K562 (cell line): ENCODE measurements around the gene ARMC6. TPM values are rescaled to one million over a fixed set of nuclear protein-coding genes. Genes with fewer than 3 reads are reported as not detected.
A peak's percentile ranks its signal among the peaks of the same experiment; 100 is the strongest.

ENCODE experiments used
- GTF2E2 ChIP-seq: fragments of 200-800 bp; sonication (Bioruptor generic); IDR thresholded peaks from 2 replicates; pipeline ENCODE4 v1.6.1; 2016; ENCODE audit warnings: missing genetic modification characterization, missing compliant biosample characterization
- KLF16 ChIP-seq: IDR thresholded peaks from 2 replicates; pipeline ENCODE4 v1.6.1; 2016; ENCODE audit warnings: antibody characterized with exemption
- PTBP1 ChIP-seq: fragments of 200-400 bp; formaldehyde crosslinking; IDR thresholded peaks from 2 replicates; pipeline ENCODE4 v1.6.1; 2017; ENCODE audit warnings: low read depth, low read length
- SETDB1 ChIP-seq: IDR thresholded peaks from one replicate; pipeline ENCODE4 v1.6.1; 2012; ENCODE audit warnings: low read length, control low read depth, inconsistent platforms
- SMC3 ChIP-seq: conservative IDR thresholded peaks from 2 replicates; pipeline ENCODE4 v1.6.1; 2011; ENCODE audit warnings: low read depth, low read length, improper control_type of control experiment; ENCODE audit not compliant: insufficient read depth
- ZFP30 ChIP-seq: fragments of 250-450 bp; sonication (Bioruptor Pico); IDR thresholded peaks from 2 replicates; pipeline ENCODE4 v1.8.0; 2022; ENCODE audit warnings: moderate library complexity, mild to moderate bottlenecking, inconsistent platforms, borderline replicate concordance
- ZNF347 ChIP-seq: fragments of 450-650 bp; formaldehyde crosslinking; IDR thresholded peaks from 2 replicates; pipeline ENCODE4 v1.4.0; 2020; ENCODE audit warnings: low read depth, mild to moderate bottlenecking, moderate library complexity
- polyA plus RNA-seq, 8 experiments: library from polyadenylated mRNA; depleted of rRNA in 4 of 8; stranded (reverse) in 5 of 8; unstranded in 3 of 8; fragments of >200 nt; fragmentation: Nextera tagmentation in 2 of 8; fragmentation: Illumina TruSeq in 1 of 8; extraction: Ambion mirVana in 2 of 8; extraction: Trizol in 1 of 8; gene quantifications; 2 replicates each; pipeline versions ENCODE4 v1.2.1 to v1.2.3, GENCODE V29; 2011 to 2014; ENCODE audit warnings: inconsistent platforms in 1 of 8, missing spikeins in 1 of 8
- total RNA-seq, 7 experiments: library from RNA; depleted of rRNA in 6 of 7; stranded (reverse); fragments of >200 nt in 6 of 7; fragmentation: Illumina TruSeq in 2 of 7; extraction: Trizol in 2 of 7; gene quantifications; 2 replicates each; pipeline versions ENCODE4 v1.2.1 to v1.2.3, GENCODE V29; 2011 to 2021; ENCODE audit warnings: low replicate concordance in 1 of 7
- TF ChIP-seq, protein P1 (sequence below), 2 experiments: fragments of 450-650 bp; IDR thresholded peaks; 2 replicates each; pipeline ENCODE4 v1.6.1; 2018; ENCODE audit warnings: mild to moderate bottlenecking in 2 of 2, low read depth in 1 of 2; ENCODE audit not compliant: partially characterized antibody in 2 of 2
- TF ChIP-seq, protein P2 (sequence below): fragments of 250-450 bp; sonication (Bioruptor Pico); IDR thresholded peaks from 2 replicates; pipeline ENCODE4 v1.8.0; 2021; ENCODE audit warnings: moderate library complexity, mild to moderate bottlenecking, inconsistent platforms
- TF ChIP-seq, protein P3 (sequence below): fragments of 250-450 bp; sonication (Bioruptor Pico); IDR thresholded peaks from 2 replicates; pipeline ENCODE4 v1.4.0; 2020; ENCODE audit warnings: borderline replicate concordance
- TF ChIP-seq, protein P4 (sequence below): IDR thresholded peaks from 2 replicates; pipeline ENCODE4 v1.6.1; 2014; ENCODE audit warnings: antibody characterized with exemption
- TF ChIP-seq, protein P5 (sequence below): fragments of 250-450 bp; sonication (Bioruptor Pico); IDR thresholded peaks from 2 replicates; pipeline ENCODE4 v1.5.0; 2022; ENCODE audit warnings: mild to moderate bottlenecking
- TF ChIP-seq, protein P6 (sequence below): fragments of 450-650 bp; conservative IDR thresholded peaks from 2 replicates; pipeline ENCODE4 v1.6.1; 2016; ENCODE audit warnings: missing genetic modification characterization, low read depth, mild to moderate bottlenecking, missing compliant biosample characterization, moderate library complexity

ARMC6 gene
- total and polyA plus RNA-seq, 9 of the 15 experiments (the other 6 are each of a cell fraction or from before 2014, with no cell fraction given), result 2.1 to 93.4 (median 63.6) TPM

DNA sequence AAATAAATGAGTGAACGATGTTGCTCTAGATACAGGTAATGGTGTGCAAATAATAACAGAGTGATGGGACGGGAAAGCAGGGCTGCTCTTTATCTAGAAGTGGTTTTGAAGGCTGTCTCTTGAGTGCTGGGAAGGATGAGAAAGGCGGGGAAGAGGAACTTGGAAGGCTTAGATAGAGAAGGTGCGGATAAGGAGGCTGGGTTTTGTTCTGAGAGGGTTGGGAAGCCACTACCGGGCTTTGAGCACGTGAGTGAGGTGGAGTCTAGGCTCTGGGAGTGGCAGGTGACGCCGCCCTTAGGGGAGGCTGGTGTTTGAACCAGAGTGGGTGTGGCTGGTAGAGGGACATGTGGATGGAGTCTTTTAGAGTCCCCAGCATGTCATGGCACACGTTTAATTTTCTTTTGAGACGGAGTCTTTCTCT, 811 bp downstream of the ARMC6 start (continued):
- TF ChIP-seq, protein P1, sequence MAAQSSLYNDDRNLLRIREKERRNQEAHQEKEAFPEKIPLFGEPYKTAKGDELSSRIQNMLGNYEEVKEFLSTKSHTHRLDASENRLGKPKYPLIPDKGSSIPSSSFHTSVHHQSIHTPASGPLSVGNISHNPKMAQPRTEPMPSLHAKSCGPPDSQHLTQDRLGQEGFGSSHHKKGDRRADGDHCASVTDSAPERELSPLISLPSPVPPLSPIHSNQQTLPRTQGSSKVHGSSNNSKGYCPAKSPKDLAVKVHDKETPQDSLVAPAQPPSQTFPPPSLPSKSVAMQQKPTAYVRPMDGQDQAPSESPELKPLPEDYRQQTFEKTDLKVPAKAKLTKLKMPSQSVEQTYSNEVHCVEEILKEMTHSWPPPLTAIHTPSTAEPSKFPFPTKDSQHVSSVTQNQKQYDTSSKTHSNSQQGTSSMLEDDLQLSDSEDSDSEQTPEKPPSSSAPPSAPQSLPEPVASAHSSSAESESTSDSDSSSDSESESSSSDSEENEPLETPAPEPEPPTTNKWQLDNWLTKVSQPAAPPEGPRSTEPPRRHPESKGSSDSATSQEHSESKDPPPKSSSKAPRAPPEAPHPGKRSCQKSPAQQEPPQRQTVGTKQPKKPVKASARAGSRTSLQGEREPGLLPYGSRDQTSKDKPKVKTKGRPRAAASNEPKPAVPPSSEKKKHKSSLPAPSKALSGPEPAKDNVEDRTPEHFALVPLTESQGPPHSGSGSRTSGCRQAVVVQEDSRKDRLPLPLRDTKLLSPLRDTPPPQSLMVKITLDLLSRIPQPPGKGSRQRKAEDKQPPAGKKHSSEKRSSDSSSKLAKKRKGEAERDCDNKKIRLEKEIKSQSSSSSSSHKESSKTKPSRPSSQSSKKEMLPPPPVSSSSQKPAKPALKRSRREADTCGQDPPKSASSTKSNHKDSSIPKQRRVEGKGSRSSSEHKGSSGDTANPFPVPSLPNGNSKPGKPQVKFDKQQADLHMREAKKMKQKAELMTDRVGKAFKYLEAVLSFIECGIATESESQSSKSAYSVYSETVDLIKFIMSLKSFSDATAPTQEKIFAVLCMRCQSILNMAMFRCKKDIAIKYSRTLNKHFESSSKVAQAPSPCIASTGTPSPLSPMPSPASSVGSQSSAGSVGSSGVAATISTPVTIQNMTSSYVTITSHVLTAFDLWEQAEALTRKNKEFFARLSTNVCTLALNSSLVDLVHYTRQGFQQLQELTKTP (IDR thresholded peaks at IDR 0.05; ENCODE audit: low read depth in 1 of 2, partially characterized antibody in 2 of 2), result peak in 1 of 2 experiments; percentile 26
- TF ChIP-seq PTBP1 (no peak), ZNF347 (CRISPR knock-in tag) (no peak), ZFP30 (CRISPR knock-in tag) (no peak), SMC3 (no peak), KLF16 (no peak), SETDB1 (no peak), GTF2E2 (peak; percentile 60; the same call in 1 of the 2 replicates)
- TF ChIP-seq, protein P2, sequence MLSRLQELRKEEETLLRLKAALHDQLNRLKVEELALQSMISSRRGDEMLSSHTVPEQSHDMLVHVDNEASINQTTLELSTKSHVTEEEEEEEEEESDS (CRISPR knock-in tag), result no peak
- TF ChIP-seq, protein P3, sequence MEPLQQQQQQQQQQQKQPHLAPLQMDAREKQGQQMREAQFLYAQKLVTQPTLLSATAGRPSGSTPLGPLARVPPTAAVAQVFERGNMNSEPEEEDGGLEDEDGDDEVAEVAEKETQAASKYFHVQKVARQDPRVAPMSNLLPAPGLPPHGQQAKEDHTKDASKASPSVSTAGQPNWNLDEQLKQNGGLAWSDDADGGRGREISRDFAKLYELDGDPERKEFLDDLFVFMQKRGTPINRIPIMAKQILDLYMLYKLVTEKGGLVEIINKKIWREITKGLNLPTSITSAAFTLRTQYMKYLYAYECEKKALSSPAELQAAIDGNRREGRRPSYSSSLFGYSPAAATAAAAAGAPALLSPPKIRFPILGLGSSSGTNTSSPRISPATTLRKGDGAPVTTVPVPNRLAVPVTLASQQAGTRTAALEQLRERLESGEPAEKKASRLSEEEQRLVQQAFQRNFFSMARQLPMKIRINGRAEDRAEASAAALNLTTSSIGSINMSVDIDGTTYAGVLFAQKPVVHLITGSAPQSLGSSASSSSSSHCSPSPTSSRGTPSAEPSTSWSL, result no peak
- TF ChIP-seq, protein P4, sequence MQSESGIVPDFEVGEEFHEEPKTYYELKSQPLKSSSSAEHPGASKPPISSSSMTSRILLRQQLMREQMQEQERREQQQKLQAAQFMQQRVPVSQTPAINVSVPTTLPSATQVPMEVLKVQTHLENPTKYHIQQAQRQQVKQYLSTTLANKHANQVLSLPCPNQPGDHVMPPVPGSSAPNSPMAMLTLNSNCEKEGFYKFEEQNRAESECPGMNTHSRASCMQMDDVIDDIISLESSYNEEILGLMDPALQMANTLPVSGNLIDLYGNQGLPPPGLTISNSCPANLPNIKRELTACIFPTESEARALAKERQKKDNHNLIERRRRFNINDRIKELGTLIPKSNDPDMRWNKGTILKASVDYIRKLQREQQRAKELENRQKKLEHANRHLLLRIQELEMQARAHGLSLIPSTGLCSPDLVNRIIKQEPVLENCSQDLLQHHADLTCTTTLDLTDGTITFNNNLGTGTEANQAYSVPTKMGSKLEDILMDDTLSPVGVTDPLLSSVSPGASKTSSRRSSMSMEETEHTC, result 0 out of 2 replicates have a peak, but pooled peaks have one; percentile 25
- TF ChIP-seq, protein P5, sequence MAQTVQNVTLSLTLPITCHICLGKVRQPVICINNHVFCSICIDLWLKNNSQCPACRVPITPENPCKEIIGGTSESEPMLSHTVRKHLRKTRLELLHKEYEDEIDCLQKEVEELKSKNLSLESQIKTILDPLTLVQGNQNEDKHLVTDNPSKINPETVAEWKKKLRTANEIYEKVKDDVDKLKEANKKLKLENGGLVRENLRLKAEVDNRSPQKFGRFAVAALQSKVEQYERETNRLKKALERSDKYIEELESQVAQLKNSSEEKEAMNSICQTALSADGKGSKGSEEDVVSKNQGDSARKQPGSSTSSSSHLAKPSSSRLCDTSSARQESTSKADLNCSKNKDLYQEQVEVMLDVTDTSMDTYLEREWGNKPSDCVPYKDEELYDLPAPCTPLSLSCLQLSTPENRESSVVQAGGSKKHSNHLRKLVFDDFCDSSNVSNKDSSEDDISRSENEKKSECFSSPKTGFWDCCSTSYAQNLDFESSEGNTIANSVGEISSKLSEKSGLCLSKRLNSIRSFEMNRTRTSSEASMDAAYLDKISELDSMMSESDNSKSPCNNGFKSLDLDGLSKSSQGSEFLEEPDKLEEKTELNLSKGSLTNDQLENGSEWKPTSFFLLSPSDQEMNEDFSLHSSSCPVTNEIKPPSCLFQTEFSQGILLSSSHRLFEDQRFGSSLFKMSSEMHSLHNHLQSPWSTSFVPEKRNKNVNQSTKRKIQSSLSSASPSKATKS (CRISPR knock-in tag), result no peak
- TF ChIP-seq, protein P6, sequence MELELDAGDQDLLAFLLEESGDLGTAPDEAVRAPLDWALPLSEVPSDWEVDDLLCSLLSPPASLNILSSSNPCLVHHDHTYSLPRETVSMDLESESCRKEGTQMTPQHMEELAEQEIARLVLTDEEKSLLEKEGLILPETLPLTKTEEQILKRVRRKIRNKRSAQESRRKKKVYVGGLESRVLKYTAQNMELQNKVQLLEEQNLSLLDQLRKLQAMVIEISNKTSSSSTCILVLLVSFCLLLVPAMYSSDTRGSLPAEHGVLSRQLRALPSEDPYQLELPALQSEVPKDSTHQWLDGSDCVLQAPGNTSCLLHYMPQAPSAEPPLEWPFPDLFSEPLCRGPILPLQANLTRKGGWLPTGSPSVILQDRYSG (tag), result no peak
